GM12801 (cell line): ENCODE results near the gene ZNF503.

ENCODE experiments used
- CTCF ChIP-seq: IDR thresholded peaks from one replicate; pipeline ENCODE4 v1.5.1; 2011; ENCODE audit warnings: control low read depth; ENCODE audit not compliant: insufficient read length; ENCODE audit errors: extremely low read depth

ZNF503 gene

GRCh38 chr10:75386128-75386527 is 15.4 kb downstream of the ZNF503 start:
- TF ChIP-seq CTCF: no peak

GRCh38 chr10:75379817-75380216 is 21.7 kb downstream of the ZNF503 start:
- no peak for TF ChIP-seq CTCF

- TF ChIP-seq CTCF: no peak
Measured at GRCh38 chr10:75379212-75379724, 22.3 kb downstream of the ZNF503 start.

- no peak for TF ChIP-seq CTCF
Measured at GRCh38 chr10:75378379-75378778, 23.2 kb downstream of the ZNF503 start.

GRCh38 chr10:75377869-75378268 is 23.7 kb downstream of the ZNF503 start:
- no peak for TF ChIP-seq CTCF

- TF ChIP-seq CTCF: no peak
Measured at GRCh38 chr10:75375838-75376237, 25.7 kb downstream of the ZNF503 start.

- TF ChIP-seq CTCF: no peak
Measured at GRCh38 chr10:75371010-75371409, 30.6 kb downstream of the ZNF503 start.

- TF ChIP-seq CTCF: no peak
Measured at GRCh38 chr10:75367901-75368300, 33.7 kb downstream of the ZNF503 start.
